IPS-NIHi11 (cell line): Measurements from ENCODE around the gene C2CD2L.
"Not testable (repeated sequence)": the region's sequence is repeated elsewhere in the genome, so short reads cannot be mapped to it uniquely, and the experiment has no call there.

Source experiments
- DNase-seq: peaks from one replicate; pipeline ENCODE4 v3.0.0; 2012; ENCODE audit warnings: mixed read lengths, low spot score

The C2CD2L gene

GRCh38 chr11:119115484-119116234, 8.5 kb downstream of the C2CD2L start:
- DNase-seq = no peak

GRCh38 chr11:119116235-119116594, 9.1 kb downstream of the C2CD2L start:
- no peak for DNase-seq

DNA sequence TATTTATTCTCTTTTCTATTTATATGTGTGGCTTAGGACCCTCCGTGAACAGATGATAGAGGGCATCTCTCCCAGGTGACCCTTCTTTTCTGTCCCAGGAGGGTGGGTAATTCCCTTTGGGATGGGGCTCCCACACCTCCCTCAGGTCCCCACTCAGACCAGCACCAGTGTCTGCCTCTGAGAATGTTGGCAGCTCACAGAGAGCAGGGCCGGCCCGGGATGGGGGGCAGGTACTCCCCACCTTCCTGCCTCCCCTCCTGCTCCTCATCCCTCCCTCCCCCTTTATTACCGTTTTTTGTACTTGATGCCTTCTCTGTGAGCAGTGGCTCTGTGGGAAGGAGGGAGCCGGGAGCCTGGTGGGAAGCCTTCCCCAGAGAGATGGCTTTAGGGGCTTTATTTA, 9.5 kb downstream of the C2CD2L start:
- no peak for DNase-seq

- DNase-seq = no peak
Measured at GRCh38 chr11:119117004-119117706, 10.0 kb downstream of the C2CD2L start.

- no peak for DNase-seq
Measured at GRCh38 chr11:119118227-119118626, 11.1 kb downstream of the C2CD2L start.

DNA sequence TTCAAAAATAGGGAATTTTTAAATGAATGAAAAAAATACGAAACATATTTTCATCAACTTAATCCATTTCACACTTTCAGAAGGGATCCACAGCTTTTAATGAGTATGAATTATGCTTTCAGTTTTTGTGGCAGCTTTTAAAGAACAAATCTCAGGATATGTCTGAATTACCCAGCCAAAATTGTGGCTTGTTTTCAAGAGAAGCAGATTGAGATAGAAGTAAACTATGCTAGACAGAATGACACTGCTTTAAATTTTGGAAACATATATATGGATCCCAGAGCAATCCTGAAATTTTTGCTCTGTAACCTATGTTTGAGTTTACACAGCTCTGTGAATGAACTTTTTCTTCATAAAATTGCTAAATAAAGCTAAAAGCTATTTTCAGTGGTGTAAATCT, 11.8 kb downstream of the C2CD2L start:
- DNase-seq = no peak

DNA sequence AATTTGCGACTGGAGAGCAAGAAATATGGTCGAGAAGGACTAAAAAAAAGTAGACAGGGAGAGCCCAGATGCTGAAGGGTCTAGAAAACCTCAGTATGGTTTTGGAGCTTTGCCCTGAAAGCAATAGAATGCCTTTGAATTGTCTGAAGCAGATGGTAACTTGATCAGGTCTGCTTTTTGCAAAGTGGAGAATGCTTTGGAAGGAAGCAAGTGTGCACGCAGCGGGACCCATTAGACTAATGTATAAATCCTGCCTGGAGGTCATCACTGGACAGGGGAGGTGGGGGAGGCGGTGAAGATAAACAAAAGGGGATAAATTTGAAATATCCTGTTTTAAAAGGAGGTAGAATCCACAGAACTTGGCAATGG, 13.5 kb downstream of the C2CD2L start:
- no peak for DNase-seq

DNA sequence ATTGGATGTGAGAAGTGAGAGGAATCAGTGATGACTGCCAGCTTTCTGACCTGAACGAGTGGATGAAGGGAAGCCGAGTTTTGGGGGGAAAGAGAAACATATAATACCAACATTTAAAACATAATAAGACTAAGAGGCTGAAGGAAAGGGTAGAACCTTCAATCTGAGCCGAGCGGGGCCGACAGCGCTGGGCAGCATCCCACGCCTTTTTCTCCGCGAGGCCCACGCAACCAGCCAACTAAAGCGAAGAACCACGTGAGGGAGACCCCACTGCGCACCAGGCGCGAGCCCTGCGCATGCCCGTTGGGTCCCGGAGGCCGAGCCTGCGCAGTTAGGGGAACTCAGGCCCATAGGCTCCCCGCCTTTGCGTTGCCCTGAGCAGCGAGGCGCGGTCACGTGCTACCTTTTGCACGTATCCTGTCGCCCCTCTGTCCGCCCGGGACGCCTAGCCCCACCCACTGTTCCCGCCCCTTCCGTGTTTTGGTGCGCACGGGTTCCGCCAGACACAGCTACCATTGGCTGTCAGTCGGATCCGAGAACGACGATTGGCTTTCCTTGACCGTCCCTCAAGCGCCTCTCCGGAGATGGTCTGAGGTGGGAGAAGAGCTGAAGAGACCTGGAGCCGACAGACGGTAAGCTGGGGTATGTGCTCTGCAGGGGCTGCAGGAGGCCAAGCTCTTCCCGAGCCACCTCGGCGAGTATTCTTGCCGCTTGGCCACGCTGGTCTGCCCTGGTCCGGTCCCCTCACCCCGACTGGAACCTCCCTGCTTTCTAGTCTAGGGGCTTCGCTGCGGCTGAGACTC, 14.1 kb downstream of the C2CD2L start, which contains the start of gene HINFP:
Gene HINFP (plus strand): TSS at position 573 of the 803 bp plus-strand sequence. CDS start 5,365 bp downstream, outside the sequence.
- DNase-seq = peak; percentile 99

DNA sequence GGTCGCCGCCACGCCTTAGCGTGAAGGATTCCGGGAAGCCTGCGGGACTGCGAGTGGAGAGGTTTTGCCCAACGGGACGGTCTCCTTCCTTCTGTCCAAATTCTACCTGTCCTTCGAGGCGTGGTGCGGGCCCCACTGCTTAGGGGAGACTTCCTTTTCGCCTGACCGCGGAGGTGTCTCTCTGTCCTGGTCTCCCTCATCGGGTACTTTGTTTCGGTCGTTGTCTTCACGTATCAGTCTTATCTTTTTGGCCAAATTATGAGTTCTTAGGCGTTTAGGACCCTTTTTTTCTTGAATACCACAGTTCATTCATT, 14.6 kb downstream of the C2CD2L start:
- no peak for DNase-seq

DNA sequence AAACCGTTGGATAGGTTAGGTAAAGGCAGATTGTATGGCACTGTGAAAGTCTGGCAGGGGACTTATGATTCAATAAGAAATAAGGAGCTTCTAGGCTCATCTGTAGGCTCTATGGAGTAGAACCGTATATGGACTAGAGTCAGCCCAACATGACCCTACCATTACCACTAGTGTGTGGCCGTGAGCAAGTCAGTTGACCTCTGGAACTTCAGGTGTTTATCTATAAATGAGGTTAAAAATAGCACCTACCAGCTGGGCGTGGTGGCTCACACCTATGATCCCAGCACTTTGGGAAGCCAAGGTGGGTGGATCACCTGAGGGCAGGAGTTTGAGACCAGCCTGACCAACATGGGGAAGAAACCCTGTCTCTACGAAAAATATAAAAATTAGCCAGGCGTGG, 18.7 kb downstream of the C2CD2L start:
- DNase-seq = no peak

- no peak for DNase-seq
Measured at GRCh38 chr11:119126675-119127268, 19.6 kb downstream of the C2CD2L start.

DNA sequence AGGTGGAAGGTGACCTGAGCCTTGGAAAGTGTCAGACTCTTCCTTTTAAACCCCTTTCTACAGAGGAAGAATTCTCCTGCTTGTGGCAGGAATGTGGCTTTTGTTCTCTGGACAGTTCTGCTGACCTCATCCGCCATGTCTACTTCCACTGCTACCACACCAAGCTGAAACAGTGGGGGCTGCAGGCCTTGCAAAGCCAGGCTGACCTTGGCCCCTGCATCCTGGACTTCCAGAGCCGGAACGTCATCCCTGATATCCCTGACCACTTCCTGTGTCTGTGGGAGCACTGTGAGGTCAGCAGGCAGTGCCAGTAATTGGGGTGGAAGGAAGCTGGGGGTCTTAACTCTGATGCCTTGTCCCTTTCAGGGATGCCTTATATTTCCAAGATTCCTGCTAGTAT, 23.5 kb downstream of the C2CD2L start:
- no peak for DNase-seq

DNA sequence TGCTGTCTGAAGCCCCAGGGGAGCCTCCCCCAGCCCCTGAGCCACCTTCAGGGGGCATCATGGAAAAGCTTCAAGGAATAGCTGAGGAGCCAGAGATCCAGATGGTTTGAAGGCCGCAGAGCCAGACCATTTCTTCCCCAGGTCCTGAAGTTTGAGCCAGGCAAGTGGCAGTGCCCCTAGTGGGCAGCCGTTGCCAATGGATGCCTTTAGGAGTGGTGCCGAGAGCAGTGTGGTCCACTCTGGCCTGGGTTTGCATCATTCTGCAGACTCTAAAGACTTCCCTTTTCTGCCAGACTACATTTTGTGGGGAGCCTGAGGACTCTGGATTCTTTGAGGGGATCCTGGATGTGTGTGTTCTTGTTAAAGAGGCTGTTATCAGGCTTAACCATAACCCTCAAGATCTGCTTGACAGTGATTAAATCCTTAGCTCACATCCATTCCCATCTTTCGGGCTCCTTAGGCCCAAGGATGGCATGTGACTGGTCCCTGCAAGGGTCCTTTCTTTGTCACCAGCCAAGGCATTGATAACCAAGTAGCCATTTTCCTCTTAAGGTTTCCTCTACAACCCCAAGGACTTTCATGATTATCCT, 27.3 kb downstream of the C2CD2L start:
- peak; percentile 67 for DNase-seq

- DNase-seq = not testable (repeated sequence)
Measured at GRCh38 chr11:119139276-119139675, 32.1 kb downstream of the C2CD2L start.

GRCh38 chr11:119144825-119145486, 37.8 kb downstream of the C2CD2L start:
- DNase-seq = peak; percentile 92

DNA sequence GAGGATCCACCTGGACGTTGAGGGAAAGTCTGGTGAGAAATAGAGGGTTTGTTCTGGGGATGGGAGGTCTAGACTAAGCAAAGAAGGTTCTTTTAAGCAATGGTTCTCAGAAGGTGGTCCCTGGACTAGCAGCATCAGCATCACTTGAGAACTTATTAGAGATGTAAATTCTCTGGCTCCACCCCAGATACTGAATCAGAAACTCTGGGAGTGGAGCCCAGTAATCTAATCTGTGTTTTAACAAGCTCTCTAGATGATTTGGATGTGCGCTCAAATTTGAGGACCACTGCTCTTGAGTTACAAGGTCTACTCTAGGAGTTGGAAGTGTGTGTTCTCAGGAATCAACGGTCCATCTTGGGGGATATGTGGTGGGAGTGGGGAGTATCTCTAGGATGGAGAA, 38.4 kb downstream of the C2CD2L start:
- no peak for DNase-seq

- DNase-seq = no peak
Measured at GRCh38 chr11:119147604-119148333, 40.6 kb downstream of the C2CD2L start.

DNA sequence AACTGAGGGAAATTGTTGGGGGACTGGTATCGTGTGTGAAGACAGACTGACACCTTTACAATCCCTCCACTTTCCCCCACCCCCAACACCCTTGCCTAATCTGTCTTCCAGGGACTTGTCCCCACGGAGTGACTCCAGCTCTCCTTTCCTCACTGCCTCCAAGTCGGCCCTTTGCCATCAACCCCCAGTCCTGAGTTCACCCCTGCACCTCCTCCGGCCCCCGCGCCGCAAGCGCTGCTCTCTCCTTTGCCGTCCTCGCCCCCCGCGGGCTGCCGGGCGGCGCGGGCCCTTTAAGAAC, 41.5 kb downstream of the C2CD2L start:
- DNase-seq = no peak

DNA sequence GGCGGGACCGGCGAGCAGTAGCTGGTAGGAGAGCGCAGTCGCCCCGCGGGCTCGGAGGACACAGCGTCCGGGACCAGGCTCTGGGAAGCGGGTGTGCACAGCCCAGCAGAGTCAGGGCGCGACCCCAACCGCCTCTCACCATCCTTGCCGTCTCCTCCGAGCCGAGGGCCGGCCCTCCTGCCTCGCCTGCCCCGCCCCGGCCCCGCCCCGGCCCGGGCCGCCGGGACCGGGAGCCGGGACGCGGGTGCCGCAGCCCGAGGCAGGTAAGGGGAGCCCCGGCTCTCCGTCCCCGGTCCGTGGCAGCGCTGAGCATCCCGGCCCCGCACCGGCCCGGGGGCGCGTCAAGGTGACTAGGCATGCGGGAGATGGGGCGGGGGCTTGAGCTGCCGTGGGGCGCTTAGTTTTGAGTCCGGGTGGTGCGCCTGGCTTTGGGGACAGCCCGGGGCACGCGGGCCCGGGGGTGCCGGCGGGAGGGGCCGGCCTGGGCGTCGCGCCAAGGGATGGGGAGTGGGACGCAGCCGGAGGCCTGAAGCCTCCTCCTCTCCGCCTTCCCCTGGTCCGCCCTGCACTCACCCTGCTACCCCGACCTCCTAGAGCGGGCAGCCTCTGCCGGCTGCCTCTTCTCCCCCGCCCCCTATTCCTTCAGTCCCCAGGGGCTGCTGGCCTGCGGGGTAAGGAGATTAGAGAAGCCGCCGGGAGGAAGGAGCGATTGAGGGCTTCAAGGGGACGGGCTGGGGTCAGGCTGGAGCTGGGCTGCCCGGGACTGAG, 42.1 kb downstream of the C2CD2L start, which contains the start of gene ABCG4:
Gene ABCG4 (plus strand): TSS at position 35 of the 768 bp plus-strand sequence. CDS start 914 bp downstream, outside the sequence.
- peak; percentile 66 for DNase-seq

GRCh38 chr11:119149786-119150275, 42.7 kb downstream of the C2CD2L start:
- DNase-seq = no peak
